Measurements from ENCODE around the gene NYAP2. TPM values are rescaled to one million over a fixed set of nuclear protein-coding genes. Genes with fewer than 3 reads are reported as not detected.

NYAP2 gene
- total RNA-seq, 2 donors from 2014 or later: 0.05 to 0.12 TPM

- intact Hi-C loops (cut with DNase I): no loop called here
- H3K27me3 ChIP-seq: no peaks in the 10 kb centered on the region
- TF ChIP-seq, protein P1, sequence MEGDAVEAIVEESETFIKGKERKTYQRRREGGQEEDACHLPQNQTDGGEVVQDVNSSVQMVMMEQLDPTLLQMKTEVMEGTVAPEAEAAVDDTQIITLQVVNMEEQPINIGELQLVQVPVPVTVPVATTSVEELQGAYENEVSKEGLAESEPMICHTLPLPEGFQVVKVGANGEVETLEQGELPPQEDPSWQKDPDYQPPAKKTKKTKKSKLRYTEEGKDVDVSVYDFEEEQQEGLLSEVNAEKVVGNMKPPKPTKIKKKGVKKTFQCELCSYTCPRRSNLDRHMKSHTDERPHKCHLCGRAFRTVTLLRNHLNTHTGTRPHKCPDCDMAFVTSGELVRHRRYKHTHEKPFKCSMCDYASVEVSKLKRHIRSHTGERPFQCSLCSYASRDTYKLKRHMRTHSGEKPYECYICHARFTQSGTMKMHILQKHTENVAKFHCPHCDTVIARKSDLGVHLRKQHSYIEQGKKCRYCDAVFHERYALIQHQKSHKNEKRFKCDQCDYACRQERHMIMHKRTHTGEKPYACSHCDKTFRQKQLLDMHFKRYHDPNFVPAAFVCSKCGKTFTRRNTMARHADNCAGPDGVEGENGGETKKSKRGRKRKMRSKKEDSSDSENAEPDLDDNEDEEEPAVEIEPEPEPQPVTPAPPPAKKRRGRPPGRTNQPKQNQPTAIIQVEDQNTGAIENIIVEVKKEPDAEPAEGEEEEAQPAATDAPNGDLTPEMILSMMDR (IDR thresholded peaks at IDR 0.05): no peak
- no peak overlapping the region for H3K9ac ChIP-seq (ENCODE audit: low read depth in 2 of 2, low read length in 2 of 2)
- no peak for DNase-seq
- H3K36me3 ChIP-seq: no peaks in the 10 kb centered on the region
- H3K9me3 ChIP-seq: no peaks in the 10 kb centered on the region
- H3K4me3 ChIP-seq: no peak overlapping the region
- no peaks in the 10 kb centered on the region for H3K4me1 ChIP-seq
- H3K27ac ChIP-seq: no peak overlapping the region
These were observed 72.0 kb downstream of the NYAP2 start for GRCh38 chr2:225471482-225471881.

GRCh38 chr2:225472161-225472560 is 72.7 kb downstream of the NYAP2 start:
- Histone ChIP-seq H3K4me3 (no peak overlapping the region), H3K27me3 (no peaks in the 10 kb centered on the region), H3K9ac (ENCODE audit: low read depth in 2 of 2, low read length in 2 of 2) (no peak overlapping the region), H3K9me3 (no peaks in the 10 kb centered on the region), H3K4me1 (no peaks in the 10 kb centered on the region), H3K36me3 (no peaks in the 10 kb centered on the region), H3K27ac (no peak overlapping the region)
- intact Hi-C loops (cut with DNase I): no loop called here
- TF ChIP-seq, protein P1 (IDR thresholded peaks at IDR 0.05): no peak
- DNase-seq: no peak

- intact Hi-C loops (cut with DNase I): no loop called here
- Histone ChIP-seq H3K4me1 (no peaks in the 10 kb centered on the region), H3K9me3 (no peaks in the 10 kb centered on the region), H3K9ac (ENCODE audit: low read depth in 2 of 2, low read length in 2 of 2) (no peak overlapping the region), H3K27ac (no peak overlapping the region), H3K4me3 (no peak overlapping the region), H3K36me3 (no peaks in the 10 kb centered on the region), H3K27me3 (no peaks in the 10 kb centered on the region)
- TF ChIP-seq, protein P1 (IDR thresholded peaks at IDR 0.05): no peak
- no peak for DNase-seq
These were observed 79.9 kb downstream of the NYAP2 start for GRCh38 chr2:225479386-225479785.

DNA sequence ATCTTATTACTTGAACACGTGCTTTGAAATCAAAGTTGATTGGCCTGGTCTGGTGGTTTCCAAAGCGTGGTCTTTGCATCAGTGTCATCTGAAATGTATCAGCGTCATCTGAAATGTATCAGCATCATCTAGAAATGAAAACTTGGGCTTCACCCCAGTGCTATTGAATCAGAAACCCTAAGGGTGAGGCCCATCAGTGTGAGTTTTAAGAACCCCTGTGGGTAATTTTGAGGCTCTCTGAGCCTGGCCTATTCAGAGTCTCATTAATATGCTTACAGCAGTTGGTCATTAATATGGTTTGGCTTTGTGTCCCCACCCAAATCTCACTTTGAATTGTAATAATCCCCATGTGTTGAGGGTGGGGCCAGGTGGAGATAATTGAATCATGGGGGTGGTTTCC is 85.2 kb downstream of the NYAP2 start:
- Histone ChIP-seq H3K27ac (no peak overlapping the region), H3K9me3 (no peaks in the 10 kb centered on the region), H3K36me3 (no peaks in the 10 kb centered on the region), H3K9ac (ENCODE audit: low read depth in 2 of 2, low read length in 2 of 2) (no peak overlapping the region), H3K4me1 (no peaks in the 10 kb centered on the region), H3K4me3 (no peak overlapping the region), H3K27me3 (no peaks in the 10 kb centered on the region)
- no peak for DNase-seq
- TF ChIP-seq, protein P1 (IDR thresholded peaks at IDR 0.05): no peak
- intact Hi-C loops (cut with DNase I): no loop called here

DNA sequence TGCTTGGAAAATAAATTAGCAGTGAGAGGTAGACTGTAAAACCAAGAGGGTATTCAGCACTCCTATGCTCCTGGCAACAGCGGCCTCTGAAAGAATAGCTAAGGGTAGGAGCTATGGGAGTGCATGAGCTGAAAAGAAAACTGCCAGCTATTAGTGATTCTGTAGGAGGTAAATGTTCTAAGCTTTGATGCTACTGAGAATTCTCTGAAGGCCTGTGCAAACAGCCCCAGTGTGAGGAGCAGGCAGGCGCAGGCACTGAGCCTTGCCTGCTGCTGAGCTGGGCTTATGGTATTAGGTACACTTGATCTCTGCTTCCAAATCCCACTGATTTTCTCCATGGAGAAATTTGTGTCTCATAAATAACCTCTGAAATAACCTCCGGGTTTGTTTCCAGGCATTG is 86.7 kb downstream of the NYAP2 start:
- Histone ChIP-seq H3K4me1 (no peaks in the 10 kb centered on the region), H3K27me3 (no peaks in the 10 kb centered on the region), H3K27ac (no peak overlapping the region), H3K4me3 (no peak overlapping the region), H3K9ac (ENCODE audit: low read depth in 2 of 2, low read length in 2 of 2) (no peak overlapping the region), H3K36me3 (no peaks in the 10 kb centered on the region), H3K9me3 (no peaks in the 10 kb centered on the region)
- DNase-seq: no peak
- TF ChIP-seq, protein P1 (IDR thresholded peaks at IDR 0.05): no peak
- intact Hi-C loops (cut with DNase I): no loop called here
